ENCODE data around the gene PIGBOS1. TPM values are rescaled to one million over a fixed set of nuclear protein-coding genes. Genes with fewer than 3 reads are reported as not detected.
A peak's percentile ranks its signal among the peaks of the same experiment; 100 is the strongest.

PIGBOS1 gene
- total and polyA plus RNA-seq, 9 of the 15 experiments (the other 6 are each of a cell fraction or from before 2014, with no cell fraction given): 25.2 to 76.2 (median 46.0) TPM

- no peak for TF ChIP-seq ZNF12 (CRISPR knock-in tag; IDR thresholded peaks at IDR 0.05)
- TF ChIP-seq ZNF699 (CRISPR knock-in tag; IDR thresholded peaks at IDR 0.05; ENCODE audit: insufficient replicate concordance): no peak
- TF ChIP-seq MYC (IDR thresholded peaks at IDR 0.05; ENCODE audit: low read depth, low read length): no peak
- no peak for TF ChIP-seq MYC (CRISPR knock-in tag; IDR thresholded peaks at IDR 0.05; ENCODE audit: borderline replicate concordance, low read depth)
- TF ChIP-seq SMARCC2 (IDR thresholded peaks at IDR 0.05; ENCODE audit: low read depth): no peak
- no peak for TF ChIP-seq CTCF (IDR thresholded peaks at IDR 0.05 in 2 of 3, conservative IDR thresholded peaks at IDR 0.05 in 1 of 3; ENCODE audit: insufficient read depth in 2 of 3, low read depth in 1 of 3, low read length in 3 of 3)
- TF ChIP-seq ZNF175 (CRISPR knock-in tag; IDR thresholded peaks at IDR 0.05; ENCODE audit: low read depth): no peak
- 0 out of 2 replicates have a peak, but pooled peaks have one; percentile 21 for TF ChIP-seq SMARCE1 (IDR thresholded peaks at IDR 0.05)
- no peak for TF ChIP-seq ZNF140 (CRISPR knock-in tag; IDR thresholded peaks at IDR 0.05)
- TF ChIP-seq MTA2 (IDR thresholded peaks at IDR 0.05; ENCODE audit: low read depth): no peak
- no peak for TF ChIP-seq GATAD2A (IDR thresholded peaks at IDR 0.05)
- no peak; the same call in 1 of the 2 replicates for TF ChIP-seq BCOR (IDR thresholded peaks at IDR 0.05)
- no peak for TF ChIP-seq PHF20 (IDR thresholded peaks at IDR 0.05; ENCODE audit: partially characterized antibody)
- no peak for TF ChIP-seq MNT (conservative IDR thresholded peaks at IDR 0.05)
- TF ChIP-seq TEAD4 (IDR thresholded peaks at IDR 0.05; ENCODE audit: low read length): no peak
- TF ChIP-seq TEAD4 (CRISPR knock-in tag; IDR thresholded peaks at IDR 0.05; ENCODE audit: borderline replicate concordance): no peak
- peak; percentile 27 for TF ChIP-seq BRD9 (IDR thresholded peaks at IDR 0.05; ENCODE audit: low read depth, partially characterized antibody)
- TF ChIP-seq ZNF778 (CRISPR knock-in tag; IDR thresholded peaks at IDR 0.05): no peak
- no peak for TF ChIP-seq ZFP91 (CRISPR knock-in tag; IDR thresholded peaks at IDR 0.05)
- 0 out of 2 replicates have a peak, but pooled peaks have one; percentile 29 for TF ChIP-seq TRIM25 (IDR thresholded peaks at IDR 0.05; ENCODE audit: borderline replicate concordance)
- TF ChIP-seq EWSR1 (IDR thresholded peaks at IDR 0.05; ENCODE audit: borderline replicate concordance, low read depth, partially characterized antibody): no peak
- TF ChIP-seq ZNF707 (CRISPR knock-in tag; conservative IDR thresholded peaks at IDR 0.05): no peak
- TF ChIP-seq ZNF354B (CRISPR knock-in tag; IDR thresholded peaks at IDR 0.05): no peak
Observed at GRCh38 chr15:55288006-55288717, 30.8 kb downstream of the PIGBOS1 start (continued).
